HCT116 (cell line): Measurements from ENCODE around the gene IMMP2L. TPM values are rescaled to one million over a fixed set of nuclear protein-coding genes. Genes with fewer than 3 reads are reported as not detected.
"Not testable (repeated sequence)": the region's sequence is repeated elsewhere in the genome, so short reads cannot be mapped to it uniquely, and the experiment has no call there.

Source experiments
- ATAC-seq: fragments of 200-7000 bp; cut with Tn5 transposase; 2 replicates; pipeline ENCODE4 v1.9.1; 2020; ENCODE audit warnings: mild to moderate bottlenecking, moderate library complexity
- BruUV-seq: library from RNA; stranded (reverse); fragments of 400-500 nt; replicated peaks from 2 replicates; lab custom pipeline; 2021; lab: Mats Ljungman, UMichigan
- CTCF ChIA-PET: fragments of 300-600 bp; sonication (Branson Sonifier 250); formaldehyde crosslinking; loops from one replicate; lab custom pipeline; 2021; ENCODE audit warnings: antibody characterized with exemption; lab: Charles Lee
- POLR2A ChIA-PET: fragments of 300-600, 350-600 bp; sonication (Branson Sonifier 250); formaldehyde crosslinking; loops from one replicate; lab custom pipeline; 2021; ENCODE audit warnings: antibody characterized with exemption; lab: Charles Lee
- RAD21 ChIA-PET, 2 experiments: fragments of 300-600 bp; sonication (Branson Sonifier 250); formaldehyde crosslinking; loops; one replicate each; lab custom pipeline; 2023; ENCODE audit warnings: low total read pairs in 2 of 2; ENCODE audit not compliant: uncharacterized antibody in 2 of 2, unreplicated experiment in 2 of 2, low non-redundant PET in 1 of 2; lab: Charles Lee
- DNase-seq: peaks from one replicate; pipeline ENCODE4 v3.0.0-alpha.2; 2010; ENCODE audit warnings: low read depth, low spot score
- H2AFZ ChIP-seq: fragments of 200-600 bp; shearing (Covaris generic), sonication (generic); 2 replicates; pipeline ENCODE4 v1.6.1; 2017; ENCODE audit warnings: low read depth, mixed run types, mixed read lengths, antibody characterized with exemption, low read length; ENCODE audit not compliant: poor library complexity, severe bottlenecking
- H3K27ac ChIP-seq: 2 replicates; pipeline ENCODE4 v1.5.1; 2012; ENCODE audit warnings: low read depth, low read length
- H3K27me3 ChIP-seq: fragments of 200-600 bp; sonication (generic); 2 replicates; pipeline ENCODE4 v1.6.1; 2016; ENCODE audit warnings: mixed run types, low read length, mixed read lengths; ENCODE audit not compliant: insufficient read depth
- H3K36me3 ChIP-seq, 2 experiments: fragments of 200-500 bp in 1 of 2; fragments of 200-600 bp in 1 of 2; sonication (Bioruptor generic) in 1 of 2; sonication (generic) in 1 of 2; 2 replicates each; pipeline versions ENCODE4 v1.5.1 to v1.6.1; 2014 to 2016; ENCODE audit warnings: low read length in 2 of 2, inconsistent platforms in 1 of 2, mixed read lengths in 1 of 2, mixed run types in 1 of 2; ENCODE audit not compliant: insufficient read depth in 2 of 2, control insufficient read depth in 1 of 2
- H3K4me1 ChIP-seq, 2 experiments: fragments of 200-600 bp in 1 of 2; sonication (generic) in 1 of 2; 2 replicates each; pipeline versions ENCODE4 v1.5.1 to v1.6.1; 2012 to 2017; ENCODE audit warnings: low read length in 2 of 2, inconsistent platforms in 1 of 2, mild to moderate bottlenecking in 1 of 2, mixed read lengths in 1 of 2, mixed run types in 1 of 2, moderate library complexity in 1 of 2; ENCODE audit not compliant: insufficient read depth in 2 of 2, control insufficient read depth in 1 of 2
- H3K4me2 ChIP-seq: fragments of 200-600 bp; sonication (generic); 2 replicates; pipeline ENCODE4 v1.6.1; 2017; ENCODE audit warnings: mixed run types, low read length, mixed read lengths
- H3K4me3 ChIP-seq, 2 experiments: fragments of 200-600 bp in 1 of 2; sonication (generic) in 1 of 2; replicated peaks in 1 of 2; 2 replicates each; pipeline ENCODE4 v1.5.1; 2011 to 2016; ENCODE audit warnings: low read length in 2 of 2, control low read depth in 1 of 2, low read depth in 1 of 2, mild to moderate bottlenecking in 1 of 2, mixed read lengths in 1 of 2, mixed run types in 1 of 2
- H3K79me2 ChIP-seq: fragments of 200-600 bp; sonication (generic); 2 replicates; pipeline ENCODE4 v1.6.1; 2017; ENCODE audit warnings: mild to moderate bottlenecking, mixed run types, low read length, moderate library complexity, mixed read lengths; ENCODE audit not compliant: insufficient read depth
- H3K9ac ChIP-seq: fragments of 200-600 bp; sonication (generic); 2 replicates; pipeline ENCODE4 v1.6.1; 2016; ENCODE audit warnings: low read length, mixed read lengths
- H3K9me2 ChIP-seq: fragments of 200-600 bp; sonication (generic), shearing (Covaris generic); 2 replicates; pipeline ENCODE4 v1.6.1; 2017; ENCODE audit warnings: mixed run types, mild to moderate bottlenecking, moderate library complexity; ENCODE audit not compliant: insufficient read depth
- H3K9me3 ChIP-seq, 2 experiments: fragments of 200-500 bp in 1 of 2; fragments of 200-600 bp in 1 of 2; sonication (Bioruptor generic) in 1 of 2; sonication (generic) in 1 of 2; 2 replicates each; pipeline ENCODE4 v1.6.1; 2014 to 2017; ENCODE audit warnings: low read length in 2 of 2, mixed read lengths in 2 of 2, inconsistent platforms in 1 of 2, low read depth in 1 of 2, mild to moderate bottlenecking in 1 of 2, mixed run types in 1 of 2, moderate library complexity in 1 of 2; ENCODE audit not compliant: control insufficient read depth in 1 of 2, insufficient read depth in 1 of 2
- H4K20me1 ChIP-seq: fragments of 200-600 bp; sonication (generic), shearing (Covaris generic); 2 replicates; pipeline ENCODE4 v1.6.1; 2017; ENCODE audit warnings: mixed run types, mild to moderate bottlenecking, moderate library complexity; ENCODE audit not compliant: insufficient read depth
- JUND ChIP-seq: IDR thresholded peaks from 2 replicates; pipeline ENCODE4 v1.6.1; 2012
- ZNF274 ChIP-seq: fragments of 200-500 bp; sonication (Bioruptor generic); IDR thresholded peaks from 2 replicates; pipeline ENCODE4 v1.6.1; 2014; ENCODE audit warnings: mild to moderate bottlenecking, low read depth, low read length, inconsistent platforms
- intact Hi-C: fragments of 100-400 bp; cut with micrococcal nuclease; formaldehyde crosslinking; loops from 2 replicates; pipeline ENCODE4 v1.10.0; 2022
- total RNA-seq: library from RNA; stranded (reverse); gene quantifications from one replicate; pipeline ENCODE4 v1.2.1, GENCODE V29; 2021; ENCODE audit not compliant: unreplicated experiment

IMMP2L gene
- total RNA-seq, 1 experiment from 2014 or later, result 21.1 TPM

DNA sequence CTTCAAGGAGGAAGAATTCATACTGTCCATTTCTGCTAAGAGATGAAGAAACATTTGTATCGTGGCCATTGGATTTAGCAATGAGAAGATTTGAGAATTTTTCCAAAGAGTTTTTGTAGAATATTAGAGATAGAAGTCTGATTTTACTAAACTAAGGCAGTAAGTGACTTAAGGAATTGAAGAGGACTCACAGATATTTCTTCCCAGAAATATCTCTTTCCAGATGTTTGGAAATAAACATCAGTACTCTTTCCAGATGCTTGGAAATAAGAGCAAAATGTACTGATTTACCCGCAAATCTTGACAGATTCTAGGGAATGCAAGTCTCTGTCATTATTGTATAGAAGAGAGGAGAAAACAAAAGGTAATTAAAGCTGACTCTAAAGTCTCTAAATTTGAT, 91.3 kb downstream of the IMMP2L start:
- H3K9me2 ChIP-seq, result no peaks in the 10 kb centered on the region

DNA sequence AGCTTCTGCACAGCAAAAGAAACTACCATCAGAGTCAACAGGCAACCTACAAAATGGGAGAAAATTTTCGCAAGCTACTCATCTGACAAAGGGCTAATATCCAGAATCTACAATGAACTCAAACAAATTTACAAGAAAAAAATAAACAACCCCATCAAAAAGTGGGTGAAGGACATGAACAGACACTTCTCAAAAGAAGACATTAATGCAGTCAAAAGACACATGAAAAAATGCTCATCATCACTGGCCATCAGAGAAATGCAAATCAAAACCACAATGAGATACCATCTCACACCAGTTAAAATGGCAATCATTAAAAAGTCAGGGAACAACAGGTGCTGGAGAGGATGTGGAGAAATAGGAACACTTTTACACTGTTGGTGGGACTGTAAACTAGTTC, 92.4 kb downstream of the IMMP2L start:
- intact Hi-C loops, result loop anchor here (10.0 kb wide), 1 partner anchor 865 kb away; no protein-coding TSS in a partner anchor
- H2AFZ ChIP-seq, ATAC-seq, H4K20me1 ChIP-seq, DNase-seq, POLR2A ChIA-PET, H3K27me3 ChIP-seq, H3K4me2 ChIP-seq, H3K9ac ChIP-seq, H3K9me3 ChIP-seq, H3K4me1 ChIP-seq, H3K27ac ChIP-seq, H3K36me3 ChIP-seq, RAD21 ChIA-PET, H3K9me2 ChIP-seq, BruUV-seq, CTCF ChIA-PET, H3K79me2 ChIP-seq, H3K4me3 ChIP-seq: not testable (repeated sequence)

More for the DNA sequence above, 91.3 kb downstream of the IMMP2L start:
- H3K4me1 ChIP-seq, result no peaks in the 10 kb centered on the region
- H4K20me1 ChIP-seq, result no peaks in the 10 kb centered on the region
- no TSS peak for BruUV-seq
- intact Hi-C loops, result loop anchor here (10.0 kb wide), 1 partner anchor 866 kb away; no protein-coding TSS in a partner anchor
- no peaks in the 10 kb centered on the region for H3K27me3 ChIP-seq
- no peak overlapping the region for H3K4me2 ChIP-seq
- RAD21 ChIA-PET, result no interaction called here
- no peak overlapping the region for H3K9ac ChIP-seq
- H3K27ac ChIP-seq, result no peak overlapping the region
- DNase-seq, result no peak
- ATAC-seq, result no peak
- no peaks in the 10 kb centered on the region for H3K36me3 ChIP-seq
- CTCF ChIA-PET, result no interaction called here
- H3K9me3 ChIP-seq, result no peaks in the 10 kb centered on the region
- TF ChIP-seq ZNF274, result 0 out of 2 replicates have a peak, but pooled peaks have one; percentile 21
- no peak for TF ChIP-seq JUND
- POLR2A ChIA-PET, result no interaction called here
- H3K79me2 ChIP-seq, result no peaks in the 10 kb centered on the region; the same call in 1 of the 2 replicates
- H2AFZ ChIP-seq, result no peak overlapping the region
- H3K4me3 ChIP-seq, result no peak overlapping the region

DNA sequence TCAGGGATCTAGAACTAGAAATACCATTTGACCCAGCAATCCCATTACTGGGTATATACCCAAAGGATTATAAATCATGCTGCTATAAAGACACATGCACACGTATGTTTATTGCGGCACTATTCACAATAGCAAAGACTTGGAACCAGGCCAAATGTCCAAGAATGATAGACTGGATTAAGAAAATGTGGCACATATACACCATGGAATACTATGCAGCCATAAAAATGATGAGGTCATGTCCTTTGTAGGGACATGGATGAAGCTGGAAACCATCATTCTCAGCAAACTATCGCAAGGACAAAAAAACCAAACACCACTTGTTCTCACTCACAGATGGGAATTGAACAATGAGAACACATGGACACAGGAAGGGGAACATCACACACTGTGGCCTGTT, 96.5 kb downstream of the IMMP2L start:
- RAD21 ChIA-PET, DNase-seq, H3K4me1 ChIP-seq, H3K9me3 ChIP-seq, H4K20me1 ChIP-seq, H3K79me2 ChIP-seq, H3K36me3 ChIP-seq, H3K9me2 ChIP-seq, H2AFZ ChIP-seq, POLR2A ChIA-PET, H3K4me3 ChIP-seq, intact Hi-C loops, H3K9ac ChIP-seq, H3K27me3 ChIP-seq, ATAC-seq, H3K4me2 ChIP-seq, H3K27ac ChIP-seq, CTCF ChIA-PET, BruUV-seq: not testable (repeated sequence)
